ENCODE data around the gene DMD.

DMD gene

GRCh38 chrX:31124536-31124935 lies 2086.8 kb downstream of the DMD start:
- DNase-seq (ENCODE audit: low read depth) = no peak
- no peak overlapping the region for H3K4me3 ChIP-seq (ENCODE audit: control insufficient read depth, low read depth, low read length)
- no peak for TF ChIP-seq CTCF (conservative IDR thresholded peaks at IDR 0.05; ENCODE audit: control insufficient read depth, insufficient read depth, low read depth, low read length)

- no peak overlapping the region for H3K4me3 ChIP-seq (ENCODE audit: control insufficient read depth, low read depth, low read length)
- DNase-seq (ENCODE audit: low read depth) = no peak
- no peak for TF ChIP-seq CTCF (conservative IDR thresholded peaks at IDR 0.05; ENCODE audit: control insufficient read depth, insufficient read depth, low read depth, low read length)
These were observed 2088.0 kb downstream of the DMD start for GRCh38 chrX:31123335-31123734.

DNA sequence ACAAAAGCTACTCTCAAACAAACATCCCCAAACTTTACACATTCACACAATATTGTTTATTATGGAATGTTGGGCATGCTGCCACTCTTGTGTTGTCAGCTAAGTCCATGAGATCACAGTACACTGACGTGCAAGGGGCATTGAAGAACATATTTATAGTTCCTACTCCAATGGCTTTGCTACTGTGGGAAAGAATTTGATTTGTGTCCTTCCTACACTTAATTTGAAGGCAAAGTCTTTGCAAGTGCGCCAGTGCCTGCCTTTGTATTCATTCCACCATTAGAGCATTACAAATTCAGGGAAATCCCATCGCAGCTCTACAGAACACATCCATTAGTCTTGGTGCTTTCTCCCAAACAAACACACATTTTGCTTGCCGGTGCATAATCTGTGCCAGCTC lies 2094.1 kb downstream of the DMD start:
- DNase-seq (ENCODE audit: low read depth) = peak; percentile 7
- no peak for TF ChIP-seq CTCF (conservative IDR thresholded peaks at IDR 0.05; ENCODE audit: control insufficient read depth, insufficient read depth, low read depth, low read length)
- H3K4me3 ChIP-seq (ENCODE audit: control insufficient read depth, low read depth, low read length) = no peak overlapping the region

DNA sequence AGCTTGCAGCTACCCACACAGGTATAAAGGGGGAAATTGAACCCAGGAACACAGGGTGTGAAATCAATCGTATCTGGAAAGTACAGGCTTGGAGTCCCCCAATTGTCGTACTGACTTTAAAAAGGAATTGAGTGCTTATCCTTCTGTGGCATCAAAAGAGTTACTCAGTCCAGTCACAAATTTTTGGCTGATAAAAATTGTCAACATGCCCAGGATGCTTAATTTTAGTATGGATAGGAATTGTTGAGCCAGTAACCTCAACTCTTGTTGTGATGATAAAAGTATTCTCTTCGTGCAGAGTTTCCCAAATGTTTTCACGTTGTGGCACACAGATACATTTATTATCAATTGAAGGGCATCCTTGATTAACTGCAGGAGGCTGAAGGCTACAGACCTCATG lies 2096.0 kb downstream of the DMD start:
- no peak for TF ChIP-seq CTCF (conservative IDR thresholded peaks at IDR 0.05; ENCODE audit: control insufficient read depth, insufficient read depth, low read depth, low read length)
- no peak for DNase-seq (ENCODE audit: low read depth)
- H3K4me3 ChIP-seq (ENCODE audit: control insufficient read depth, low read depth, low read length) = no peak overlapping the region

DNA sequence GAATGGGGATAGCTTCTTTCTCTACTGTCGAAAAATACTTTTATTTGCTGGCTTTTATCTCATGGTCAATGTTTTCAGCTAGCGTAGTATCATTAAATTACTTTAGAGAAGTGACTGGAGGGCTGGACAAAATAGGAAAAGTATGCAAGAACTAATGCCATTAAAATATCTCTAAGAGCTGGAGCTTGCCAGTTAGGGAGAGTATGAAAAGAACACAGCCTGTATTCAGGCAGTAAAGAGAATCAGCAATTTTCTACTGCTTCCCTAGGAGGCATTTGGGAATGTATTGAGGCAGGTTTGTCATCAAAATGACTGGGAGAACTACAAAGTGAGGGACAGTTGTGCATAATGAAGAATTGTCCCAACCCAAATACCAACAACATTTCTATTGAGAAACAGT lies 2096.5 kb downstream of the DMD start:
- TF ChIP-seq CTCF (conservative IDR thresholded peaks at IDR 0.05; ENCODE audit: control insufficient read depth, insufficient read depth, low read depth, low read length) = no peak
- DNase-seq (ENCODE audit: low read depth) = no peak
- H3K4me3 ChIP-seq (ENCODE audit: control insufficient read depth, low read depth, low read length) = no peak overlapping the region

- no peak for DNase-seq (ENCODE audit: low read depth)
- H3K4me3 ChIP-seq (ENCODE audit: control insufficient read depth, low read depth, low read length) = no peak overlapping the region
- TF ChIP-seq CTCF (conservative IDR thresholded peaks at IDR 0.05; ENCODE audit: control insufficient read depth, insufficient read depth, low read depth, low read length) = no peak
These were observed 2098.9 kb downstream of the DMD start for GRCh38 chrX:31112226-31112999.

All from fibroblast of mammary gland (primary cell).